ENCODE results near the gene SV2B.
A peak's percentile ranks its signal among the peaks of the same experiment; 100 is the strongest.

- TF ChIP-seq, protein P1, sequence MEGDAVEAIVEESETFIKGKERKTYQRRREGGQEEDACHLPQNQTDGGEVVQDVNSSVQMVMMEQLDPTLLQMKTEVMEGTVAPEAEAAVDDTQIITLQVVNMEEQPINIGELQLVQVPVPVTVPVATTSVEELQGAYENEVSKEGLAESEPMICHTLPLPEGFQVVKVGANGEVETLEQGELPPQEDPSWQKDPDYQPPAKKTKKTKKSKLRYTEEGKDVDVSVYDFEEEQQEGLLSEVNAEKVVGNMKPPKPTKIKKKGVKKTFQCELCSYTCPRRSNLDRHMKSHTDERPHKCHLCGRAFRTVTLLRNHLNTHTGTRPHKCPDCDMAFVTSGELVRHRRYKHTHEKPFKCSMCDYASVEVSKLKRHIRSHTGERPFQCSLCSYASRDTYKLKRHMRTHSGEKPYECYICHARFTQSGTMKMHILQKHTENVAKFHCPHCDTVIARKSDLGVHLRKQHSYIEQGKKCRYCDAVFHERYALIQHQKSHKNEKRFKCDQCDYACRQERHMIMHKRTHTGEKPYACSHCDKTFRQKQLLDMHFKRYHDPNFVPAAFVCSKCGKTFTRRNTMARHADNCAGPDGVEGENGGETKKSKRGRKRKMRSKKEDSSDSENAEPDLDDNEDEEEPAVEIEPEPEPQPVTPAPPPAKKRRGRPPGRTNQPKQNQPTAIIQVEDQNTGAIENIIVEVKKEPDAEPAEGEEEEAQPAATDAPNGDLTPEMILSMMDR (IDR thresholded peaks at IDR 0.05) = peak; percentile 58 to 69 (median 63)
- TF ChIP-seq POLR2A (IDR thresholded peaks at IDR 0.05) = no peak
- TF ChIP-seq POLR2AphosphoS5 (IDR thresholded peaks at IDR 0.05) = no peak
Measured at GRCh38 chr15:91055548-91056331, 44.3 kb upstream of the SV2B start.

Data from transverse colon (tissue), 4 donors.